Left renal pelvis (tissue), 4 donors: Measurements from ENCODE around the gene RARRES1. TPM values are rescaled to one million over a fixed set of nuclear protein-coding genes. Genes with fewer than 3 reads are reported as not detected.

Experiments used
- DNase-seq, 4 donors: peaks; one replicate each; pipeline ENCODE4 v3.0.0-alpha.2; 2013; ENCODE audit warnings: low read depth in 4 of 4, low spot score in 3 of 4
- polyA plus RNA-seq, 4 donors: library from polyadenylated mRNA; unstranded; fragments of 120-200 nt; gene quantifications; one replicate each; pipeline ENCODE4 v1.2.1, GENCODE V29; 2013; ENCODE audit not compliant: insufficient read length in 4 of 4

The RARRES1 gene, protein sequence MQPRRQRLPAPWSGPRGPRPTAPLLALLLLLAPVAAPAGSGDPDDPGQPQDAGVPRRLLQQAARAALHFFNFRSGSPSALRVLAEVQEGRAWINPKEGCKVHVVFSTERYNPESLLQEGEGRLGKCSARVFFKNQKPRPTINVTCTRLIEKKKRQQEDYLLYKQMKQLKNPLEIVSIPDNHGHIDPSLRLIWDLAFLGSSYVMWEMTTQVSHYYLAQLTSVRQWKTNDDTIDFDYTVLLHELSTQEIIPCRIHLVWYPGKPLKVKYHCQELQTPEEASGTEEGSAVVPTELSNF
- 10 to 100 TPM in 3 of 4 donors, 1 to 10 TPM in 1; 8.2 to 37.1 (median 18.6) TPM for polyA plus RNA-seq

DNA sequence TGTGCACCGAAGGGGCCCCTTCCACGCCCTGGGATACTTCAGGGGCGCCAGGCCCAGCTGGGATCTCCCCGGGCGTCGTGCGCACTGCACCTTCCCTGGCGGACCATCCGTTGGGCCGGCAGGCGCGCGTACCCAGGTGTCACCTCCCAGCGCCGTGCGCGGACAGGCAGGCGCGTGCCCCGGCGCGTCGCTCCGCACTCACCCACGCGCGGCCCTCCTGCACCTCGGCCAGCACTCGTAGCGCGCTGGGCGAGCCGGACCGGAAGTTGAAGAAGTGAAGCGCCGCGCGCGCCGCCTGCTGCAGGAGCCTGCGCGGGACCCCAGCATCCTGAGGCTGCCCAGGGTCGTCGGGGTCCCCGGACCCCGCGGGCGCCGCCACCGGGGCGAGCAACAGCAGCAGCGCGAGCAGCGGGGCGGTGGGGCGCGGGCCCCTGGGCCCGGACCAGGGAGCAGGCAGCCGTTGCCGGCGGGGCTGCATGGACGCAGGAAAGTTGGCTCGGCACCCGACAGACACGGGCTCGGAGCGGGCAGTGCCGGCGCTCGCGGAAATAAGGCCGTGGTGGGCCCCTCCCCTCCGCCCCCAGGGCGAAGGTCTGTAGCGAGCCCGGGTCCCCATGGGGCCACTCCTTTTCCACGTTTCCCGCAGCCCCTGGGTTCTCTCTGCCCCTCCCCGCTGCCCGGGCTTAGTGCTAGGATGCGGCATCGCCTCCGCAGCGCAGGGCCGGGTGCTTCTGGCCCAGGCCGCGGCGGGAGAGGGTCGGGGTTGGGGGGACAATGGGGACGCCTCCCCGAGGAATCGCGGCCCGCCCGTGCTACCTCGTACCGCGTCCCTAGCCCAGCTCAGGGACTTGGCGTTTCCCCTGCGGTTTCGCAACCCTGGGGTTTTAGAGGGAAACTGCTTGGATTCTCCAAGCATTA is at the start of gene RARRES1:
Gene RARRES1 (minus strand): TSS at position 520 of the 918 bp plus-strand sequence. CDS start 42 bp downstream, at position 478.
- DNase-seq, result peak in 2 of 4 donors; percentile 52 to 54

DNA sequence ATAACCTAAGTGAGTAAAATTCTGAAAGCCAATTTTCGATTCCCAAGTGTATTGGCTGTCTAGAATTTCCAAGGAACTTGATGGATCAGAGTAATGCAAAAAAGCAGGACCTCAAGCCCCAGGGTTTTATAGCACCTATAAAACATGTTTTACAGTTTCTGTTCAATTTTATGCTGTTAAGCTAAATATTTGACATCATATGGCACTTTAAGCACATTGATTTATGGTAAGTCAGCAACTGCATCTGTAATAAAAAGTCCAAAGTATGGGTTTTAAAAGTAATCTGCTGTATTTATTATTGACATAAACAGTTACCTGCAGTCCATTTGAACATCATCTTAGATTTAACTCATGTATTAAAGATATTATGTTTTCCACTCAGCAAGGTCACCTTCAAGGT is 49.6 kb upstream of the RARRES1 start:
- DNase-seq, result peak in 1 of 4 donors; percentile 6

DNA sequence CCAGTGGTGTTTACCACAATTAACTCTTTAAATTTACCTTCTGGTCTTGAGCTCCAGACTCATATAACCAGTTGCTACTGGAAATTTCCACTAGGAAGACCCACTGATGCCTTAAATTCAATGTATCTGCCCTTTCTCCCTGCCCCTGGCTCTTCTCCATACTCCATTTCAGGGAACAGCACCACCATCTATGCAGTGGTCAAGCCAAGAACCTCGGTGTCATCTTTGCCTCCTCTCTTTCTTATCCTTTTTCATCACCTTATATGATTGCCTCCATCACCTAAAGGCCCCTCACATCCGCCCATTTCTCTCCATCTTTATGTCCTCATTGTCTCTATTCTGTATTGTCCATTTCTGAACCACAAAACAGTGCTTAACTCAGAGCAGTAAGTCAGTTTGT is 48.9 kb upstream of the RARRES1 start:
- DNase-seq, result no peak

DNA sequence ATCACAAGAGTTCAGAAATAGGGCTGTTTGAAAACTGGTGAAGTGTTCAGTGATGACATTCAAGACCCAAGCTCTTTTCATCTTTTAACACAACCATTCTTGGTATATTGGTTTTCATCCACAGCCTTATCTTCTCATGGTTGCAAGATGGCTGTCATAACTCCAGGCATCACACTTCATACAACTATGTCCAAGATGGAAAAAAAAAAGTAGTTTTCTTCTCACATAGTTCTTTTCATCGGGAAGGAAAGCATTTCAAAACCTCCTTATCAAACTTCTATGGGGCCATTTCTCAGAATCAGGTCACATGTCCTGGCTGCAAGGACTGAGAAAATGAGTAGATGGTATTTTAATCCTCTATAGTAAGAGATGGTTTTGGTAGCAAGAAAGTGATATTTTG is 48.5 kb upstream of the RARRES1 start:
- DNase-seq, result no peak

DNA sequence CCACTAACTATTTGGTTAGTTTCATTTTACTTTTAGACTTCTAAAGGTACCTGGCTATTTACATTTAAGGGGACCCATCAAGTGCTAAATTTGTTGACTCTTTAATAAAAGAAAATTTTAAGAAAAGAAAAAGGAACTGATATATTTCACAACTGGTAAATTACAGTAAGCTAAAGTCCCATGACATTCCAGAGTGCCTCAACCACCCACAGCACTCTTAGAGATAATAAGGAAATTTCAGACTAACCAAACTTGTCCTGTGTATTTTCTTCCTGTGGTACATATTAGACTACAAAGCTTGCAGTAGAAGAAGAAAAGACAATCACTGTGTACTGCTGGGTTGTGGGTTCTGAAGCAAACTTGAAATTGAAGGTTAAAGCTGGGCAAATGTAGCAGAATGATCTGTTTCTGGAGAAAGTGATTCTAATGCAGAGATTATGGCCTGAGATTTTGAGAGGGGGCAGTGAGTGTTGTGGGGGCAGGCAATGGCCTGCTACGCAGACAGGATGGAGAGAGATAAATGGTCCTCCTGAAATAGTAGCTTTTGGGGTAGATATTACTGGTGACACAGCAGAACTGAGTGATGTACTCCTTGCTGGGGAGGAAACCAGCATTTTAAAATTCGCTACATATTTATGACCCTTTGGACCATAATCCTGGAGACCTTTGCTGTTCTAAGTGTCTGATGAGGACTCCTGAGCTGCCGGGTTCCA is 45.1 kb upstream of the RARRES1 start:
- no peak for DNase-seq

DNA sequence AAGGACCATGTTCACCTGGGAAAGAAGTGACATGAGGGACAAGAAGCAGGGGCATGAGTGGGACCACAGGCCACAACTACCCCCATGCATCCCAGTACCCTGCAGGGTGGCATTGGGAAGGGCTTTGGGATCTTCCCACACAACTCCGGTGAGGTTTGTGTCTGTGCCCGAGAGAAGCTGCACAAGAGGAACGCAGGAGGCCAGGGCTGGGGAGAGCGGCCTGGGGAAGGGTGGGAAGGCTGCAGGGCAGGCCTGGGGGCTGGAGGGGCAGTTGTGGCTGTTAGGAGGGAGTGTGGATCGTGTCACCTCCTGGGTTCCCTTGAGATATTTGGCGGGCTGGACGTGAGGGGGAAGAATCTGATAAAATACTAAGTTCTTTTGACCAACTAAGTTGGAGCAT is 44.3 kb upstream of the RARRES1 start:
- no peak for DNase-seq

DNA sequence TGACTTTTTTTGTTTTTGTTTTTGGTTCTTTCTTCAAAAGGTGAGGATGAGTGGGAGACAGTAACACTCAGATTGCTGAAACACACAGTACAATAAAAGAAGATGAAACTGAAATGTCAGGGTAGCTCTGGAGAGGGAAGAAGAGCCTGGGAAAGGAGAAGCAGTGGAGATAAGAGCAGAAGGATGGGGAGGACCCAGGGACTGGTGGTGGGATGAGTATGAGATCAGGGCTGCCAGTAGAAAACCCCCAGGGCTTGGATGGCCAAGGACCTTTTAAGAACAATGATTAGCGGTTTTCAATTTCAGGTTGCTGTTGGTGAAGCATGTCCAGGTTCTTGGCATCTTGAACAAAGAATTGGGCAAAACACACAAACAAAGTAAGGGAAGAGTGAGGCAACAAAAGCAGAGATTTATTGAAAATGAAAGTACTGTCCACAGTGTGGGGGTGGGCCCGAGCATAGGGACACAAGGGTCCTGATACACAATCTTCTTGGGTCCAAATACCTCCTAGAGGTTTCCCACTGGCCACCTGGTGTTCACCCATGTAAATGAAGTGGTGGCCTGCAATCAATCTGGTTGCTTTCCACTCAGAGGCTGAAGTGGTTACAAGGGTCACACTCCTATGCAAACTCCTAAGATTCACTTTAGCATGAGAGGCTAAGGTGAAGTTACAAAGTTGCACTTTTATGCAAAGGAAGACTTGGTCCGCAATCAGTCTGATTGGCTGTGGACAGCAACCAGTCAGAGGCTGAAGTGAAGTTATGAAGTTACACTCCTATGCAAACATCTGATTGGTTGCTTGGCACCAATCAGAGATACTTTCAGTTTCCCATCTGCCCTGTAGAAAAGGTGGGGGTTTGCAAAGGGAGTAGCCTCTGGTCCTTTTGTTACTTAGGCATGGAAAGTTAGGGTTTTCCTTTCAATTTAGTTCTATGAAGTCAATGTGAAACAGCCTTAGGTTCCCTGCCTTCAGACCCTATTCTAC is 43.5 kb upstream of the RARRES1 start:
- no peak for DNase-seq

DNA sequence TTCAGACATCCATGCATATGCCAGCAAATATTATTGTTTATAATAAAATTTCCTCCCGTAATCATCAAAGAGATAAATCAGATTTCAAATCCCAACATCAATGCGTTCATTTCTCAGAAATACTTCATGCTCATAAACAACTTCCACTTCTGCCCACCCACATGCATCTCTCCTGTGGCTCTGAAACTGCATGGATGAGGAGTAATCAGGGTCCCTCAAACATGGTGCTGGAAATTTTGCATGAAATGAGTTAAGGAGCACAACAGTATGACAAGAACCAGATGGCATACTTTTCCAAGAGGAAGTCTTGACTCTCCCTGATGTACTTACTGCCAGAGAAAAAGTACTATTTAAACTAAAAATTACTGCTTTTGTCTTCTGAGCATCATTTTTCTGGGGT is 42.7 kb upstream of the RARRES1 start:
- no peak for DNase-seq

DNA sequence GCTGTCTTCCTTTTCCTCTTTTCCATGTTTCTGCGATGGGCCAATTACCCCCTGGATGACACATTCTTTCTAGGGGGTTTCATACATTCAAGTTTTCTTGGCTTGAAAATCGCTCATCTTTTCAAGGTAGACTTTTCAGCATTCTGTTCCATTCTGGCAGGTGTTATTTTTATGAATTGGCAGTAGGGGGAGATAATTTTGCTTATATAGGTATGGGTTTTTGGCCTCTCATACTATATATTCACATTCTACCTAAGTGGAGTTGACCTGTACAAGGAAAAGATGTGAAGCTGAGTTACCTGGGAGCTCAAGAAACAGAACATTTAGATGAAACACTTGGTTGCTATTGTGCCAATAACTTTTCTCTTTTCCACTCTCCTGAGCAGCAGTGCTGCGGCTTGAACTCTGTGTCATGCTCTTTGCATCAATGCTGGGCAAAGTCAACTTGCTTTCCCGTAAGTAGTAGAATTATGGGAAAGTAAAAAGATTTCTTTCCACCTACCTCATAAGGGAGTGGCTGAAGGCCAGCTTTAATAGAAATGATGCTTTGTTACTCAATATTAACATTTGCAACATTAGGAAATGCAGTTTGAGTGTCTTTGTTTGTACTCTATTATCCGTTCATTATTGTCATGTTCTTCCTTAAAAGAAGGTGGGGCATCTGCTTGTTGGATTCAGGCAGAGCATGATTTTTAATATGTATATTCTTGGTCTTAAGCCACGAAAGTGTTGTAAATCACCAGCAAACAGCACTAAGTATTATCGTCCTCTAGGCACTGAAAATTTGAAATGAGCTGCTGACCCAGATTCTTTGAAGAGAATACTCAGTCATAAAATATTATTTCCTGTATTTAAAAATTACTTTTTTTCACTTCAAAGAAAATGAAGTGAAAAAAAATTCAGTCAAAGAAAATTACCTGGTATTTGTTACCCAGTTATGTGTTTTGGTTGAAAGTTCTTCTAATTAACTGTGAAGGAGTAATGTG is 41.9 kb upstream of the RARRES1 start:
- no peak for DNase-seq

DNA sequence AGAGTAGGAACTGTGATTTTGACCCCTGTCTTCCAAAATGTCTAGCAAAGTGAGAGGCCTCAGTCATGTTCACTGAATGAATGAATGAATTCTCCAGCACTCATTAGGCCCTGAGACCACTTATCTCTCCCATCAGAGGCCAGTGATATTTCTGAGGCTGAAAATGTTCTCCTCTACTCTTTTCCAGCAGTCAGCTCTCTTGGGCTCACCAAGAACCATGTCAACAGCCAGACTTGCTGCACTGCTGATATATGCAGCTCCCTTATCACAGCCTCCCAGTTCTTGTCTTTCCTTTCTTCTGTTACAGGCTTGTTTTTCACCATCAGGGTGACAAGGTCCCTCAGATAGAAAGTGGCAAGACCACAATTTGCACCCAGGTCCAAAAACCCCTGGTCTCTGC is 40.9 kb upstream of the RARRES1 start:
- no peak for DNase-seq

DNA sequence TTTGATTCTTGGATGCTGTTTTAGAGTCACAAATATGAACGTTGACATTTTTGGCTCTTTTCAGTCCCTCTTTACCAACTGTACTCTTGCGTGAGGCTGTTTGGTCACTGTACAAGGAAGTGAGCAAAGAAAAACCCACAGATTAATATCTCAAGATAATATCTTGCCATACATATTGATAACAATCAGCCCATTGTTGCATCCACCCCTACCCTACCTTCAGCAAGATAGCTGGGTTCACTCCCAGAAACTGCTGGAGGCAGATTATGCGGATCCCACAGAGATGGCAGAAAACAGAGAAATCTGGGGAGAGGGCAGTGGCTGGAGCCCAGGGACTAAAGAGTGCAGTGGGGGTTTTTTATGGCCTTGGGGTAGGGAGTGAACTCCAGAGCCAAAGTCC is 39.7 kb upstream of the RARRES1 start:
- DNase-seq, result no peak

DNA sequence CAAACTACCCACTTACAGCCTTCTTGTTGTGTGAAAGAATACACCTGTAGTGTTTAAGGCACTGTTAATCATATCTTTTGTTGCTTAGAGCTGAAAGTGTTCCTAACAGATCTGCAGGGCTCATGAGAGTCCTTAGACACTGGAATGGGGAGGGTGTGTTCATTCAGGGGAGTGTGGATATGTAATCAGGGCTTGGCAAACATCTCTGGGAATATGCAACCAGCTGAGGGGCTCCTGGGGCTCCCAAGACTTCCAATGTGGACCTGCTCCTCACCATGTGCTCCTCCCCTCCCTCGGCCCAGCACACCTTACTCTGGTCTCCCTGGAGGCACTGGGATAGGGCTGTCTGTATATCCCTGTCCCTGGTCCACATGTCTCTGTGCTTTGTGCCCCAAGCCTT is 39.3 kb upstream of the RARRES1 start:
- no peak for DNase-seq

DNA sequence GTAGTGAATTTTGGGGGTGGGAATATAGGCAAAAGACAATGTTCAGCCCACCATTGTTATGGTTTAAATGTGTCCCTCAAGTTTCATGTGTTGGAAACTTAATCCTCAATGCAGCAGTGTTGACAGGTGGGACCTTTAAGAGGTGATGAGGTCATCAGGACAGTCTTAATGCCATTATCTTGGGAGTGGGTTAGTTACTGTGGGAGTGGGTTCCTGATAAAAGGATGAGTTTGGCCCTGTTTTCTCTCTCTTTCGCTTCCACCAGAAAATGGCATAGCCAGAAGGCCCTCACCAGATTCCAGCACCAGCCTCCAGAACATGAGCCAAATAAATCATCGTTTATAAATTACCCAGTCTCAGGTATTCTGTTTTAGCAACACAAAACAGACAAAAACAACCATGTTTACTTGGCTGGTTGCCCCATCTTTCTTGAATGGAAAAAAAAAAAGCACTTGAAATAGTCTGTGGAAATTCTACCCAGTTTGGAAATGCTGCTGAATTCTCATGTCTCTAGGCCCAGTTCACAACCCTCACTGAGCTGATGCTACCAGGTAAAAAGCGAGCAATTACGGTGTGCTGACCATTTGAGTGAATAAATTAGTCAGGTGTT is 38.6 kb upstream of the RARRES1 start:
- no peak for DNase-seq

DNA sequence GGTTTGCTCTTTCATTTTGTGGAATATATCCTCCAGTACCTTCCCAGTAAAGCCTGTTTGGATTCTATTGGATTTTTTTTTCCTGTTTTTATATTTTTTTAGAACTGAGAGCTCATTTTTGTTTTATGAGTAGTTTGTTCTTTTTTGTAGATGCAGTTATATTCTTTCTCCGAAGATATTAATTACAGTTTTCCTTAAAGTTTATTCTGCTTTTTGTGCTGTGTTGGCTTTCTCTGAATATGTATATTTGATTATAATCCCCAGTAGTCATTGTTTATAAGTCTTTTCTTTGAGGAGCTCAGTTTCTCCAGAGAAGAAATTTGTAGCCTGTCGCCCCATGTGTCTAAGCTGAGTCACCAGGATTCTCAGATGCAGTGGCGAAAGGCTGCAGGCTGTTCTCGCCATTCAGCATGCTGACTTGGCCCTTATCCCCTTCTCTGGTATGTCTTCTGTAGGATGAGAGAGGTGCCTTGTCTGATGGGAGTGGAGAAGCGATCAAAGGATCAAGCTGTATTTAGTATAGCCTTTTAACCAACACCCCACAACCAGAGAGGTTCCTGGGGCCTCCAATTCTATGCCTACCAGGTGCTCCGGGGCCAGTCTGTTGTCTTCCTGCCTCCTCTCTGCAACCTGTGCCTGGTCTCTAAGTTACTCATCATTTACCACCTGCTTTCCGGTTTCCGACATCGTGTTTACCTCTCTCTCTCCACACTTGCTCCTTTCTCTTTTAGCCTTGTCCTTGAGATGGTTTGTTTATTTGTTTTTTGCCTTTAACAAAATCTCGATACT is 37.9 kb upstream of the RARRES1 start:
- no peak for DNase-seq

DNA sequence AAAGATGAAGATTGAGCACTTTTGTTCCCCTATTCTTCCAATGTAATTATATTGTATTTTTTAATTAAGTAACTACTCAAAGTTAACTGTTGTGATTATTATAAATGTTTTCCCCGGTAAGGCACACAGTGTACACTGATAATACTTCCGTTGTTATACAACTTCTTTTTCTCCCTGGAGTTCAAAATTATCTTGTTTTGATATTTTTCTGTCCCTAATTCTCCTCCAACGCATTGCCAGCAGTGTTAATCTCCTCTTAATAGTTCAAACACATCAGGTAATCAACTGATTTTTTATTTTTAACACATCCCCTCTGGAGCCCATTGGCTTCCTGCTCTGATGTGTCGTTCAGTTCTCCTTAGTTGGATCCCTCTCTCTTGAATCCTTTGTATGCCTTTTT is 37.3 kb upstream of the RARRES1 start:
- no peak for DNase-seq

DNA sequence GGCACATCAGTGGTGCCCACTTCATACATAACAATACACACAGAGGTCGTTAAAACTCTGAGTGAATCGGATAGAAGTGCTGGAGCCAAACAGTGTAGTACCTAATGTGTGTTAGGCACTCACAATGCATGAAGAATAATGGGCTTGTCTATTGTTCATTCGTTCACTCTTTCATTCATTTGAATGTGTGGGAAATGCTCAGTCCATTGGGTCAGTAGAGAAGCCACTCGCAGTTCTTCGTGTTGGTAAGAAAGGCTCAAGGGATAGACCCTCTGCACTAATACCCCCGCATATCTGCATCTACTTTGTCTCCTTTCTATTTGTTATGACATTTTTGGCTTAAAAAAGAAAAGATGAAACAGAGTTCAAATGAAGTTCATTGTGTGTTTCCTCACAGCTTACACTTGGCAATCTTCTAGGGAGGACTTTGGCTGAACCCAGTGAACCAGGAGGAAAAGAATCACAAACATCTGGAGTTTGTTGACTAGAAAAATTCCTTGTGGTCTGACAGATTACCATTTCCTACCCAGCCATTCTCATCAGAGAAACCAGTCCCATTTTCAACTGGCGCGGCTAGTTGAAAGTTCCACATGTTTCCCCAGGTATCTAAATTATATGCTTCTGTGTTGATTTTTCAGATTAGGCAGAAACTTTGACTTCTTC is 36.8 kb upstream of the RARRES1 start:
- peak in 3 of 4 donors; percentile 68 to 72 (median 71) for DNase-seq

DNA sequence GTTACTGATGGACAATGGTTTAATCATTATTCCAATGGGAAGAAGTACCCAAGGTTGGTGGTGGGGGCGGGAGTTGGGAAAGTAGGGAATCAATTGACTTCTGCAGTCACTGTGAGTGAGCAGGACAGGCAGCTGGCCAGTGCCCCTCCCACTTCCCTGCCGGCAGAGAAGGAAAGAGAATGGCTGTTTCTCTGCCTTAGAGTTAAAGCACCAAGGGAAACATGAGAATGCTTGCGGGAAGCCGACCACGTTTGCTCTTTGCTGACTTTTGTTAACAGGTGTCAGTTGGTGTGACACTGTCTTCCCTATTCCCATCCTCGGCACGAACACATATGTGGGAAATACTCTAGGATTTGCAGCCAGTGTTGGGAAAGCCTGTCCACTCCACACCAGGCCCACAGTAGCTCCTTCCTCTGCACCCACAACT is 36.1 kb upstream of the RARRES1 start:
- DNase-seq, result no peak
